GM21786 (cell line): ENCODE data around the gene KLHL2.
"Not testable (repeated sequence)": the region's sequence is repeated elsewhere in the genome, so short reads cannot be mapped to it uniquely, and the experiment has no call there.

Source experiments
- ATAC-seq: cut with Tn5 transposase; IDR thresholded peaks from one replicate; pipeline ENCODE4 v1.9.1; 2021; ENCODE audit not compliant: unreplicated experiment

The KLHL2 gene

DNA sequence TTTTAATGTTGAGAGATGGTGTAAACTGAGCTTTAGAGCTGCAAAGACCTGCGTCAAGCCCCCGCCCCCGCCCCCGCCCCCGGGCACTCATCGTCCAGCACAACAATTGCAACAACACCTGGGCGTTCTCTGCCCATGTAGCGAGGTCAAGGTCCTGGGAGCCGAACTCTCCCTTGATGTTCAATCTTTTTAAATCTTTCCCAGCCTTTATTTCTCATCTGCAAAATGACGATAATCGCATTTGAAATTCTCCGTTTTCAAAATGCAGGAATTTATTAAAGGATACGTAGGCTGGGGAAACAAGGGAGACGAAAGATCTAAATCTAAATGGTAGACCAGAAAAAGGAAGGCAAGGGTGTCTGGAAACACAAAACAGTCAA is 119.5 kb downstream of the KLHL2 start:
- ATAC-seq: peak; percentile 17

- peak; percentile 96 for ATAC-seq
Measured at GRCh38 chr4:165327211-165328100, 120.1 kb downstream of the KLHL2 start, which contains the start of gene MSMO1. MSMO1 (plus strand) TSS chr4:165327669; CDS start chr4:165333371, 5,702 bp downstream.

GRCh38 chr4:165328101-165328425 is 120.7 kb downstream of the KLHL2 start:
- no peak for ATAC-seq

DNA sequence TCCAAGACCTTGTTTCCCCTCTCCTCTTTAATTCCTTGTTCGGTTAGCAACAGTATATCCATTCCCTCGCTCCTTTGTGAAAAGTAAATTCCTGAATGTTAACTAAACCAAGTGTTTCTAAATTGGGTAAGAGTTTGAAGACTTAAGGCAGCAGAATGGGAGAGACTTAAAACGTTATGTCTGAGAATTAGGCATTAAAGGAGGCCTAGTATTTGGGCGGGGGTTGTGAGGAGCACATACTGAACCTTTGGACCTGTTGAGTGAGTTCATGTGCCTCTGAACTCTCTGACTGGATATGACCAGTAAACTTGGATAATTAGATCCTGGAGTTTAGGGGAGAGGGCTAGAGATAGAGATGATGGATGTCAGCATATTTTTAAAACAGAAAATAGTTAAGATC is 121.3 kb downstream of the KLHL2 start:
- no peak for ATAC-seq

- no peak for ATAC-seq
Measured at GRCh38 chr4:165330071-165330470, 122.7 kb downstream of the KLHL2 start.

DNA sequence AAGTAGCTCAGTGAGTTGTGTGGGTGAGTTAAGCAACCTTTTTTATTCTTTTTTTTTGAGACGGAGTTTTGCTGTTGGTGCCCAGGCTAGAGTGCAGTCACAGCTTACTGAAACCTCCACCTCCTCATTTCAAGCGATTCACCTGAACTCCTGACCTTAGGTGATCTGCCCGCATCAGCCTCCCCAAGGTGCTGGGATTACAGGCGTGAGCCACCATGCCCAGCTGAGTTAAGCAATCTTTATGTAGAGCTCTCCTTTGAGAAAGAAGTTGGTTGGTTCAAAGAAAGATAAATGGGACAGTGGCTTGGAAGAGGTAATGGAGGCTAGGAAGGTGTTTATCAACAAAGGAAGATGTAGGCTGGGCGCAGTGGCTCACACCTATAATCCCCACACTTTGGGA is 123.3 kb downstream of the KLHL2 start:
- no peak for ATAC-seq

- ATAC-seq: no peak
Measured at GRCh38 chr4:165331359-165331758, 124.0 kb downstream of the KLHL2 start.

GRCh38 chr4:165331823-165332222 is 124.5 kb downstream of the KLHL2 start:
- ATAC-seq: no peak

DNA sequence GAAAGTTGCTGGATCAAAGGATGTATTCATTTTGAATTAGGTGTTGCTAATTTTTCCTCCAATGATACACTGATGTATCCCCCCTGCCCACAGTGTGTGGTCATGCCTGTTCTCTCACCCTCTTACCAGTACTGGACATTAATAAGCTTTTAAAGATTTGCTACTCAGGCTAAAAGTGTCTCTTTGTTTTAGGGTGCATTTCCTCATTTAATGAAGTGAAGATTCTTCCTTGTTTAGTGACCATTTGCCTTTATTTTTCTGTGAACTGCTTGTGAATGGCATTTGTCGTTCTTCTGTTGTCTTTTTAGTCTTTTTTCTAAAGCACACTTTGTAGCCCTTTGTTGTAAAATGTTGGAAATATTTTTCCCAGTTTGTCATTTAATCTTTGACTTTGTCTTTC is 125.1 kb downstream of the KLHL2 start:
- ATAC-seq: no peak

GRCh38 chr4:165335163-165335703 is 127.9 kb downstream of the KLHL2 start:
- no peak for ATAC-seq

DNA sequence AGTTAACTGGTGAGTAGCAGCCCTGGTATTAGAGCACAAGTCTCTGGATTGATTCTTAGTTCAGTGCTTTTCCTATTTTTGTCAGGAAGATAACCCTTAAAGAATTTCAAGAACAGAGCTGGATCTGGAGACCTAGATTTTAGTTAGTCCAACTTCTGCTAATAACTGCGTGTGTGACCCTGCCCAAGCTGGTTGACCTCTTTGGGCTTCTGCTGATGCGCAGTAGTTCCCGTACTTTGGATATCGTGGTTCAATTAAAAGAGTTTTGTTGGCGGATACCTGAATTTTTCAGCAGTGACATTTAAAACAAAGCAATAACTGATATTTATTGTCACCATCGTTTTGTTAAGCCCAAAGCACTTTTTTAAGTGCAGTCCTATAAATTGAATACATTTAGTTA is 129.4 kb downstream of the KLHL2 start:
- ATAC-seq: no peak

- not testable (repeated sequence) for ATAC-seq
Measured at GRCh38 chr4:165342340-165342739, 135.0 kb downstream of the KLHL2 start.

DNA sequence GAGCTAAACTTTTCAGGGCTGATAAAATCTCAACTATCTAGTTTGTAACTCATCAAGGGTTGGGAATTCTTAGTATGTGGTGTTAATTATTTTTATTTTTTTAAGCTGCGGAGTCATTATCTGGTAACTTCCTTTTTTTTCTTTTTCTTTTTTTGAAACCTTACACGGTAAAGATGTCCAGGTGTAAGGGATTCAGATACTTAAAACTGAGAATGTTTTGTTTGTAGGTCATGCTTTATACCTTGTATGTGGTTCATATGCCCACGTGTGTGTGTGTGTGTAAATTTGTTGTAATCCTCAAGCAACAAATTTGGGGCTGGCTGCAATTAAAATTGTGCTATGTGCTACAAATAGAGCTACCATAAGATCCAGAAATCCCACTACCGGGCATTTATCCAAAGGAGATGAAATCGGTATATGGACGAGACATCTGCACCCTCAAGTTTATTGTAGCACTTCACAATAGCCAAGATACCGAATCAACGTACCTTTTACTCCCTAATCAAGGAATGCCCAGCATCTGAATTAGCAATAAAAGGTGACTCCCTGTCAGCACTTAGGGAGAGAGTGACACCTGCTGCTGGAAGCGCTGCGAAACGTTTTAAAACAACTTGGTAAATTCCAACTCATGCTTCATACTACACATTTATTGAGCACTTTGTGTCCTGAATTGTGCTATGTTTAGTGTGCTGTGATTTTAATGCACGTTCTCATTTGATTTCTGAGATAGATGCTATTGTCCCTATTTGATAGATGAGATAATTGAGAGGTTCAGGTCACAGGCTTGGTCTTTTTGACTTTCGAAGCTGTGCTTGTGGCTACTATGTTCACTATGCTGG is 136.2 kb downstream of the KLHL2 start:
- ATAC-seq: no peak

DNA sequence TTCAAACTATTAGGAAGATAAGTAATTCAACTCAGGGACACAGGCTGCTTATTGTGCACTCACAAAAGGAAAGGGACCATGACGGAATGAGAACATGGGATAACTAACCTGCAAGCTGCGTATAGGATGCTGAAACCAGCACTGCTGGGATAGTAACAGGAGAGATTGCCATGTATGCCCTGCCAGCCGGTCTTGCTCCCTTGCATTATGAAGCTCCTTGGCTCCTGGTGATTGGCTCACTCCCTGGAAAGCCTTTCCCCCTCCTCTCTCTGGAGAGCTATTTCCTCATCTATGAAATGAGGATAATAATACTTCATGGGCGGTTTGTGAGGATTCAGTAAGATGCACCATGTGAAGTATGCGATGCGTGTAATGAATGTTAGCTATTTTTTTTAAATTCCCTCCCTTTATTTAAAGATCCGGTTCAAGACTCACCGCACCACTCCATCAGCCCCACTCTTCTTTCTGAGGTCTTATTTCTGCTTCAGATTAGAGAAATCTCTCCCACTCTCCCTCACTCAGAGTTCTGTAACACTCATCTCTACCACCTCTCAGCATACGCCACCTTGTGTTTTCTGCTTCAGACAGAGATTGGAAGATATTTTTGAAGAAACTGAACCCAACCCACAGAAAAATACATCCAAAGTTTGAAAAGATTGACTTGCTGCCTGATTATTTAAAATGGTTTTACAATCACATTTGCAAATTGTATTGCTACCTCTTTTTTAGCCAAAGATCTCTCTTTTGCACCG is 138.5 kb downstream of the KLHL2 start:
- no peak for ATAC-seq

DNA sequence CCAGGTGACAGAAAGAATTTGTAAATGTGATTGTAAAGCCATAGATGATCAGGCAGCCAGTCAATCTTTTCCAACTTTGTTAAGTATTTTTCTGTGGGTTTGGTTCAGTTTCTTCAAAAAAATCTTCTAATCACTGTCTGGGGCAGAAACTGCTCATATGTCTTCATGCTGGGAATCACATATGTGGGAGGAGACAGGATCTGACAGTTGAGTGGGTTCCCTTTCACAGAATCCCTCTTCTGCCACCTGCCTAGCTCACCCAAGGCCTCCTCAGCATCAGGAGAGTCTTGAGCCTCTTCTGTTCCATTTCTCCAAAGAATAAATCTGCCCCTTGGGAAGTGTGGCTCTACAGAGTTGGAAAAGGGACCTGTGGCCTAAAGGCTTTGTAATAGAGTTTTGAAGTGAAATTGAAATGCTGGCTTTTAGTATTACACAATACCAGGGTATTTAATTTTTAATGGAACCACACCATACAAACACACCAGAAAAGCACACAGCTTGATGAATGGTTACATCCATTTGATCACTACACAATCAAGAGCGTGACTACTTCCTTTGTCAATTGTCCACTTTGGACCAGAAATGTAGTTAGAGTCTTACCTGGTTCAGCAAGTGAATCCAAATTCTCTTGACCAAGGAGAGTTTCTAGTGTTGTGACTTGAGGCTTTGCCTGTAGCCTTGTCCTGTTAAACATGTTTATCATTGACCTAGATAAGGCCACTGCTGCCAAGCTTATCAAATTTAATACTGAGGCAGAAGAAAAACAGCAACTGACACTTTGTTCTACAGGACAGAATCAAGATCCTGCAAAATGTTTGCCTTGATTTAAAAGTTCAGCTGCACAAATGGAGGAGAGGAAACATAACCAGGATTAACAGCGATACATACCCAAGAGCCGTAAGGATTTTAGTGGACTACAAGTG is 140.5 kb downstream of the KLHL2 start:
- ATAC-seq: no peak

GRCh38 chr4:165351359-165352130 is 144.2 kb downstream of the KLHL2 start:
- ATAC-seq: no peak

DNA sequence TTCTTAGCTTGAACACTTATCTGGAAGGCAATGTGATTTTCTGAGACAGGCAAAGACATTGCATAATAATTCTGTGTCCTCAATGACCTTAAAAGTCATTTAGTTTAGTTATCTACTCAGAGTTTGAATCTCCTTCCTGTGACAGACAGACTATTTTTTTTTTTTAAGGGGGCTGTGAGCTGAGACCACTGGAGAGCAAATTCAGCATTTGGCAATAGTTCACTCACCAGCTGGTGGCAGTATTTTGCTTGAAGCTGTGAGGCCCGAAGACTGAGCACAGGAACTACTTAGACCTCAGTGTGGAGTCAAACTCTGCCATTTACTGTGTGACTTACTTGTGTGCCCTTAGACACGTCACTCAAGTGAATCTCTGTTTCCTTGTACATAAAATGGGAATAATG is 148.5 kb downstream of the KLHL2 start:
- ATAC-seq: peak; percentile 47

DNA sequence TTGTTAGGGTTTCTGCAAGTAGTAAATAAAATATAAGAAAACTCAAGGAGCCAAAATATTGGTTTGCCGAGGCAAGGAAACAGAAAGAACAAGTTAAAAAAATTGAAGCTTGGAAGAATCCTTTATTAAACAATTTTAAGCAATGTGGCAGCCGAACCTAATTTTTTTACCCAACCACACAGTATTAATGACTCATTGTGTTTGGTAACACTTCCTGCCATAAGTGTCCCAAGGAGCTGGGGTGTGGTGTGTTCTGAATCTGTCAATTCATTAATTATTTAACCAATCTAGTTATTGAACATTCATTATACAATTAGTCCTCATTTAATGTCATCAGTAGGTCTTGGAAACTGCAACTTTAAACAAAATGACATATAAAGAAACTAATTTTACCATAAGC is 152.1 kb downstream of the KLHL2 start:
- no peak for ATAC-seq

DNA sequence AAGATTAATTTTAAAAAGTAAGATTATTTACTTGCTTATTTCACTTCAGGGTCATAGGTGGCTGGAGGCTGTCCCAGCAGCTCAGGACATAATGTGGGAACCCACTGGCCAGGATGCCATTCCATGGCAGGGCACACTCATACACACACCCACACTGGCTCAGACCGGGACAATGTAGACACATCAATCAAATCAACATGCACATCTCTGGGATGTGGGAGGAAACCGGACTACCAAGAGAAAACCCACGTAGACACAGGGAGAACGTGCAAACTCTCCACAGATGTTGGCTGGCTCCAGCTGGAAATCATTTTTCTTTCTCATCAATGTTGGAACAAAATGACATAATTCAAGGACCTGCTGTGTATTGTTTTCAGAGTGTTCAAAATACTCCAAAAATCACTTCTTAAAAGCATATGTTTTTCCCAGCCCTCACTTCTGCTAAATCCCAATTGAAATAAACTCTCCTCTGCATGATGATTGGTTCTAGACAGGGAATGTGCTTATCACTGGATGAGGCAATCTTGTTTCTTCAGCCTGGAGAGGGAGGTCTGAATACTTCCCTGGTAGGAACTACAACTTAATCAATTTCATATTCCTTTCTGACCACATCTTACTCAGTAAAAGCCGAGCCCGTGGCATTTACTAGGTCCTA is 152.8 kb downstream of the KLHL2 start:
- no peak for ATAC-seq
